KG1 (cell line): ENCODE results near the gene TNRC6C.
"Not testable (repeated sequence)": the region's sequence is repeated elsewhere in the genome, so short reads cannot be mapped to it uniquely, and the experiment has no call there.

ENCODE experiments used
- DNase-seq: peaks from one replicate; lab custom pipeline; 2025; lab: John Stamatoyannopoulos, UW

Gene TNRC6C

DNA sequence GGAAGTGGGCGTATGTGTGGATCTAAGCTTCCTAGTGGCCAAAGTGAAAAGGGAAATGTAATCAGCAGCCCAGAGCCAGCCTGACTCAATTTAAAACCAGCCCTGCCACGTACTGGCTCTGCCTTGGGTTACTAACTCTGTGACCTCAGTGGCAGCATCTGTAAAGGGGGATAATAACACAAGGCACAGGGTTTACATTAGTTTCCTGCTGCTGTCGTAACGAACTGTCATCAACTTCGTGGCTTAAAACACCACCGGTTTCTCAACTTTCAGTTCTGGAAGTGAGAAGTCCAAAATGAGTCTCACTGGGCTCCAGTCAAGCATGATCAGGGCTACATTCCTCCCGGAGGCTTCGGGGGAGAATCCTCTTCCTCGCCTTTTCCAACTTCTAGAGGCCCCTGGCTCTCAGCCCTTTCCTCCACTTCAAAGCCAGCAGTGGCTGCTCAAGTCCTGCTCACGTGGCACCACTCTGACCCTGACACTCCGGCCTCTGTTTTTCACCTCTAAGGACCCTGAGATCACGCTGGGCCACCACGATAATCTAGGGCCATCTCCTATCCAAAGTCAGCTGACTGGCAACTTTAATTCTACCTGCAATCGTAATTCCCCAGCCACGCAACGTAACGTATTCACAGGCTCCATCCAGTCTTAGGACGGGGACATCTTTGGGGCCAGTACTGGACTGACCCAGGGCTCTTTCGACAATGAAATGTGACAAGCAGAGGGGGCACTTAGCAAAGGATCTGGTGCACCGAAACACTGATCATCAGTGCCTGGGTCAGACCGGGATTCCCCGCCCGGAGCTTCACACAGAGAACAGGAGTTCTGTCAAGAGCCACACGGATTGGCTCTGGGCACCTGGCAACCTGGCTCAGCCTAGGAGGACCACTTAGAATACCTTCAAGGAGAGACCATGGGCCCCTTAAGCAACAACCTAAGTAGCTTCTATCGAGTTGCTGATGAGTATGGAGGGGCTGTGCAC is 155.6 kb downstream of the TNRC6C start:
- DNase-seq = no peak

DNA sequence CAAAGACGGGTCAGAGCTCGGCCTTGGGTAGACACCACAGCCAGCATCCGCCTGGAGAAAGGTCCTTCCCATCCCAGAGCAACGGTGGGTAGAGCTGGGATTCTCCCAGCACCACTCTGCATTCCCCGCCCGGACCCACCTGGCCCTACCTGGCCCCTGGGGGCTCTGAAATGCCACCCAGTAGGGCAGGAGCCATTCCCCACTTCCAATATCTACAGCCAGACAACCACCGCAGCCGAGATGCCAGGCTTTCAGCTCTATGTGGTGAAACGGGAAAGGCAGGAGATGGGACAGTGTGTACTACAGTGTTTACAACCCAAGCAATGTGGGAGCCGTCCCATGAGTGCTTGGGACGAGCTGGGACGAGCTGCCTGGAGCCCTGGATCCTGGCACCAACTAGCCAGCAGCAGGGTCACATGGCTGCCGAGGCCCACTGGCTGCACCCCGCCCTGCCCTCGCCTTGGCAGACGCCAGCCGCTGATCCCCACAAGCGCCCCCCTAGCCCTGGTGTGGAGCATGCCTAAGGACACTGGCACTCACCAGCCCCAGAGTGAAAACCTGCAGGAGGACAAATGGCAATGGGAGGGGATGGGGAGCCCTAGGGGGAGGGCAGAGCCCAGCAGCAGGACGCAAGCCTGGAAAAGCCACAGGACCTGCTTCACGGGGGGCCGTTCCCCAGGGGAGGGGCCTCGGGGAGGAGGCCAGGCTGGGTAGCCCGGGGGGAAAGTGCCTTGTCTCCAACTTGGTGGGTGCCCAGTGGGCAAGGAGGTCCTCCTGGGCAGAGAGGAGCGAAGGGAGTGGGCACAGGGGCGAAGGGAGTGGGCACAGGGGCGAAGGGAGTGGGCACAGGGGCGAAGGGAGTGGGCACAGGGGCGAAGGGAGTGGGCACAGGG is 156.6 kb downstream of the TNRC6C start:
- no peak for DNase-seq

DNA sequence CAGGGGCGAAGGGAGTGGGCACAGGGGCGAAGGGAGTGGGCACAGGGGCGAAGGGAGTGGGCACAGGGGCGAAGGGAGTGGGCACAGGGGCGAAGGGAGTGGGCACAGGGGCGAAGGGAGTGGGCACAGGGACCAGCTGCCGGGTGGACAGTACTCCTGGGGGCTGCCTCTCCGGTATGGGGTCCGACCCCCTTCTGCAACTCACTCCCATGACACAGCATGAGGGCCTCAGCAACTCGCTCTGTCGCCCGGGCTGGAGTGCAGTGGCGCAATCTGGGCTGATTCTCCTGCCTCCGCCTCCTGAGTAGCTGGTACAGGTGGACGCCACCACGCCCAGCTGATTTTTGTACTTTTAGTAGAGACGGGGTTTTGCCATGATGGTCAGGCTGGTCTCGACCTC is 157.3 kb downstream of the TNRC6C start:
- DNase-seq = not testable (repeated sequence)

DNA sequence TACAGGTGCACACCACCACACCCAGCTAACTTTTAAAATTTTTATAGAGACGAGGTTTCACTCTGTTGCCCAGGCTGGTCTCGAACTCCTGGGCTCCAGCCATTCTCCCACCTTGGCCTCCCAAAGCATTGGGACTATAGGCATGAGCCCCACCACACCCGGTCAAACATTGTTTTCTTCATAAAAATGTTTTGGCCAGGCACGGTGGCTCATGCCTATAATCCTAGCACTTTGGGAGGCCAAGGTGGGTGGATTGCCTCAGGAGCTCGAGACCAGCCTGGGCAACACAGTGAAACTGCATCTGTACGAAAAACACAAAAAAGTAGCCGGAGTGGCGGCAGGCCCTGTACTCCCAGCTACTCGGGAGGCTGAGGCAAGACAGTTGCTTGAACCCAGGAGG is 157.9 kb downstream of the TNRC6C start:
- no peak for DNase-seq

DNA sequence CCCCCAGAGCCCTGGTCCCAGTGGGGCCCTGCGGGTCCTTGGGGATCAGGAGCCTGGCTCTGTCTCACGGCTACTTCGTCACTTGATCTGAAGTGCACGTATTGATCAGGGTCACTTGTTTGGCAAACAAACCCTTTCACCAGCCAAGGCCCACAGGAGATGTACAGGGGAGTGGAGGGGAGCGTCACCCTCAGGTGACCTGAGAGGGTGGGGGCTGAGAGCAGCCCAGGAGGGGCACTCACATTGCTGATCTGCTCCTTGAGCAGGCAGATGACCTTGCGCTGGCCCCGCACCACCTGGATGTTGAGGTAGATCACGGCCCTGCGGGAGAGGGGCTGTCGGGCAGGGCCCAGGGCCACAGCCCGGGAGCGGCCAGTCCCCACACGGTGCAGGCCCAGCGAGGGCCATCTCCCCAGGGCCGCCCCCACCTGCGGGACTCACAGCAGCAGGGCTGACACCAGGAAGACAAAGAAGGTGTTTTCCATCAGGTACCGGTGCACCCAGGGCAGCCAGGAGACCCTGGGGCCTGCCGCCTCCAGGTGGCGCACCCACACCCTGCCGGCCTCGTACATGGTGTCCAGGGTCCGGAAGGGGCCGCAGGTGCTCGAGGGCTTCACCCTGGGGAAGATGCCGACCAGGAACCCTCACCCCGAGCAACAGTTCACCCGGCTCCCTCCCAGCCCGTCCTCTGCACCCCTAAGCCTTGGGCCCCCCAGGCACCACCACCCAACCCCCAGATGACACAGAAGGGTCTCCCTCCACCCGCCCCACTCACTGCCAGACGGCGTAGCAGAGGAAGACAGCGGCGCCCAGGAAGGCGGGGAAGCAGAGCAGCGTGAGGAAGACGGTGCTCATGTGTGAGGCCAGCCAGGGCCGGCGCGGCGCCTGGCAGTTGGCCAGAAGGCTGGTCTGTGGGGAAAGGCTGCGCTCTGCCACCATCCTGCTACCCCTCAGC is 158.8 kb downstream of the TNRC6C start:
- DNase-seq = no peak

DNA sequence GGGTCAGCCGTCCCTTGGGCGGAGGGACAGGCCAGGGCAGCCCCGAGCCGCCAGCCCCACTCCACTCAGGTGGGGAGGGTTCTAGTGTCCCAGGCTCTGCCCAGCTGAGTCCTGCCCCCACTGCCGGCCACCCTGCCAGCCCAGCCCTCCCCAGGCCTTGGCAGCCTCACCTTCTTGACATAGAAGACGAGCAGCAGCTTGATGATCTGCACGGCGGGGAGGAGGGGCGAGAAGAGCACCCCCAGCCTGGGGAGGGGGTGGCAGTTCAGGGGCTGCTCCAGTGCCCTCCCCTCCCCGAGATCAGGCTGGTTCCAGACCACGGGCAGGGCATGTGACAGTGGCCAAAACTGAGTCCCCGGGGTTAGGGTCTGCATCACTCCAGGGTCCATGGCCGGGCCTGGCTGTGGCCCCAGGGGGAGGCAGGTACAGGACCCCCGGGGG is 160.3 kb downstream of the TNRC6C start:
- no peak for DNase-seq

DNA sequence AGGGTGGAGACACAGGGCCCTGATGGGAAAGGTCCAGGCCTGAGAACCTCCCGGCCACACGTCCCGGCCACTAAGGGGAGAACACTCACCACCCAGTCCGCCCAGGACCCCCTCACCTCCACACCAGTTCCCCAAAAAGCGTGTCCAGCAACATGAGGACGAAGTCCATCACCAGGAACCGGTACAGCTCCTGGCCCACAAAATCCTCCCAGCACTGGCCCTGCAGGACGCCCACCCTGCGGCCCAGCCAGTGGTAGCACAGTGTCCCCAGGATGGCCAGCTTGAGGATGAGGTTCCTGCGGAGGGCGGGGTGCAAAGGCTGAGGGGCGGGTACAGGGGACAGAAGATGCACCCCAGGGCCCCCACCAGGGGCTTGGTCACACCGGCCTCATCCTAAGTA is 162.0 kb downstream of the TNRC6C start:
- DNase-seq = no peak

DNA sequence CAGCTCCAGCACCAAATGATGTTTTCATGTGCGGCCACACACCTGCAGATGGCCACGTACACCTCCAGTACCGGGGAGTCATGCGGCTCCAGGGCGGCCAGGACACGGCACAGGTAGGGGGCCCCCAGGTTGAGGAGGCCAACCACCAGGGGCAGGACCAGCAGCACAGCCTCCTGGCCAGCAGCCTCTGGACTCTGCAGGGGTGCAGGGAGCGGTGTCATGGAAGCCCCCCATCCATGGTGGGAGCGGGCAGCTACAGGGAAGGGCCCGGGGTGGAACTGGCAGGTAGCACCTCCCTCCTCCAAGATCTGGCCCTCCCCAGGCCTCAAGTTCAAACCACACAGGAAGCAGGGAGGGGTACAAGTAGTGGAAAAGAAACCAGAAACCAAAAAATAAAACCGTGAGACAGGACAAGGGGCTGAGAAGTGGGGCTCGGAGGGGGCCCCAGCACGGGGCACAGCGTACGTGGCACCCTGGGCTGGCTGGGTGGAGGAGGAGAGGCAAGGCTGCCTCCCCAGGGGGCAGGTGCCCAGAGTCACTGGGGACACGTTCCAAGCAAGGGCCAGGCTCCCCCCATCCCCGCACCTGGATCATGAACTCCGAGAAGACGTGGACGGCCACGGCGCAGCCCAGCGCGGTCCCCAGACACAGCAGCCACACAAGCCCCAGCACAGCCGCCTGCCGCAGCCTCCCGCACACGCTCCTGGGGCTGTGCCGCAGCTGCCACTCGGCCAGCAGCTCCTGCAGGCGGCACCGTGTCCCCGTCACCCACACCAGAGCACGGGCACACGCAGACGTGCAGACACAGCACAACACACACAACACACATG is 162.7 kb downstream of the TNRC6C start:
- DNase-seq = no peak

DNA sequence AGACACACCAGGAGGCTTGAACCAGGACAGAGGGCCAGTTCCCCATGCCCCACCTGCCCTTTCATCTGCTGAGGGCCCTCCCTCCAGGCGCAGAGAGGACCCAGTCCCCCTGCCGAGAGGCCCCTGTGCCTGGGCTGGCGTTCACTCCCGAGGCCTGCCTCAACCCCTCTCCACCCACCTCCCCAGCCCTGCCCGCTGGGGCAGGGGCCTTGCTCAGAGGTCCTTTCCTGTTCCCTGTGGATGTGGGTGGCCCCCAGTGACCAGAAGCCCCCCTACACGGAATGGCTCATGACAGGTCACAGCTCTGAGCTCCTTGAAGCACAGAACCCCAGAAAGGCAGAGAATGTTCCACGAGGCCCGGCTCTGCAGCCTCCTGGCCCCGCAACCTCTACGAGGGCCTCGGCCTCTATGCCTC is 163.3 kb downstream of the TNRC6C start:
- no peak for DNase-seq

DNA sequence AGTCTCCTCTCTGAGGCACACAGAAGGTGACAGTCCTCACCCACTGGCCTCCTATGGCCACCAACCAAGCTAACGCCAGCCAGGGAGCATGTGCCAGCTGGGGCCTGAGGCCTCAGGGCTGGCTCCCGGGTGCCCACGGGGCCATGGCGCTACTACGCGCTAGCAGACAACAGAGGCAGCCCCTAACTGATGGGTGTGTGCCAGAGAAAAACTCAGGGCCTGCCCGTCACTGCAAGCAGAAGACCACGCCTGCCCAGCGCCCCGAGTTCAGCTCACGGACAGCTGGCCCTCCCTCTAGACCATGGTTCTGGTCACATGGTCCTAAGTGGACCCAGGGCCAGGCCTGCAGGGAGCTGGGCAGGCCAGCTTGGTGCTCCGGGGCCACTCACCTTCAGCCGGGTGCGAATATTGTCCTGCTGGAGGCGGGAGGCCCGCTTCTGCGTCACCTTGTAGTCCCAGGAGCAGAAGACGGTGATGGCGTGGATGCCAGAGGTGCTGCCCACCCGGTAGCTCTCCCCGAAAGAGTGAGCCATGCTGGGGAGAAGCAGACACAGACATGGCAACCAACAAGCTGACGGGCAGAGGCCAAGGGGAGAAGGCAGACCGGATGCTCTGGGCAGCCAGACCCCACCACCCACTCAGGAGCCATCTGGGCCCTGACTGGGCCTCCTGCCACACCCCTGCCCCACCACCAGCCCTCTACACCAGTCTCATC is 163.9 kb downstream of the TNRC6C start:
- no peak for DNase-seq

DNA sequence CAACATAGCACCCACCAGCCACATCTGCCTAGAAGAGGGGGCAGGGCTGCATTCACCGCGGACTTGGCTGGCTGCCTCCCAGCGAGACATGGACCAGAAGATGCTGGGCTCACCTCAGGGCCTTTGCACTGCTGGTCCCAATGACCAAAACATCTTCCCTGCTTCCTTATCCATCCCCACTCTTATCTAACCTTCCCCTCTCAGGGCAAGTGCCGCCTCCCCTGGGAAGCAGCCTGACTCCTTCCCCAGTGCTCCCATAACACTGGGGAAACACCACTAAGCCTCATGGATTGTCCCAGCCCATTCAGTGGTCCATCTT is 164.4 kb downstream of the TNRC6C start:
- DNase-seq = no peak

DNA sequence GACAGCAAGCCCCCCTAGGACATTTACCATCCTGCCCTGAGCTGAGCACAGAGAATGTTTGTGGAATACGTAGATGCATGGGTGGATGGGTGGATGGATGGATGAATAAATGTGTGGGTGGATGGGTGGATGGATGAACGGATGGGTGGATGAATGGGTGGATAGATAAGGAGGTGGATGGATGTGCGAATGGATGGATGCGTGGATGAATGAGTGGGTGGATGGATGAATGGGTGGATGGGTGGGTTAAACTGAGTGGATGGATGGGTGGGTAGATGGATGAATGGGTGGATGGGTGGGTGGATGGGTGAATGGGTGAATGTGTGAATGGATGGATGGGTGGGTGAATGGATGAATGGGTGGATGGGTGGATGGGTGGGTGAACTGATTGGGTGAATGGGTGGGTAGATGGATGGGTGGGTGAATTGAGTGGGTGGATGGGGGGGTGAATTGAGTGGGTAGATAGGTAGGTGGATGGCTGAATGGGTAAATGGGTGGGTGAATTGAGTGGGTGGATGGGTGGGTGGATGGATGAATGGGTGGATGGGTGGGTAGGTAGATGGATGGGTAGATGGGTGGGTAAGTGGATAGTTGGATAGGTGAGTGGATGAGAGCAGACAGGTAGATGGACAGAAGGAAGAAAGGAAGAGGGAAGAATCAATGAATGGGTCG is 164.9 kb downstream of the TNRC6C start:
- DNase-seq = no peak

DNA sequence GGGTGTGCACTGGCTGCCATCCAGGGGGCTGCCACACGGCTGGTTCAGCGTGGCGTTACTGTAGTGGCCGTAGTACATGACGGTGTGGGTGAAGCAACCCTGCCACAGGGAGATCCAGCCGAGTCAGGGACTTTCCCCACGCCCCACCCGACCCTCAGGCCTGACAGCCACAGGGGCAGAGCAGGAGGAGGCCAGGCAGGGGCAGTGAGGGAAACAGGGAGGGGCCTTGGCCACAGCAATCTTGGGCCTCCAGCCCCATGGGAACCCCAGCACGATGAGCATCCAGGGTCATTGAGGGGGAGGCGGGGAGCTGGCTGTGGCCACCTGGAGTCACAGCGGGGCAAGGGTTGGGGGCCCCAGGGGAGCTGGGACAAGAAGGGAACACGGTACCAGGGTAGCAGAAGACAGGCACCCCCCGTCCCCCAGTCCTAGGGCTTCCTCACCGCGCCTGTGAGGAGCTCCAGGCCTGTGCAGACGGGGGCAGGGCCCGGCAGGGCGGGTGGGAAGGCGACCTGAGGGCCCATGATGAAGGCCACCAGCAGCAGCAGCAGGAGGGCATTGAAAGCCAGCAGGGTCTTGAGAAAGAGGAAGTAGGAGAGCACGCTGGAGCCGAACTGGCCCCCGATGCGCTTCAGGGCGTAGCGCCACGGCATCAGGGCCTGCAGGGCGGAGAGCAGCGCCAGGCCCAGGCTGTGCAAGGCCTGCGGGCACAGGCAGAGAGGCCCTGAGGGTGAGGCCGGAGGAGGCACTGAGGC is 165.8 kb downstream of the TNRC6C start:
- no peak for DNase-seq

DNA sequence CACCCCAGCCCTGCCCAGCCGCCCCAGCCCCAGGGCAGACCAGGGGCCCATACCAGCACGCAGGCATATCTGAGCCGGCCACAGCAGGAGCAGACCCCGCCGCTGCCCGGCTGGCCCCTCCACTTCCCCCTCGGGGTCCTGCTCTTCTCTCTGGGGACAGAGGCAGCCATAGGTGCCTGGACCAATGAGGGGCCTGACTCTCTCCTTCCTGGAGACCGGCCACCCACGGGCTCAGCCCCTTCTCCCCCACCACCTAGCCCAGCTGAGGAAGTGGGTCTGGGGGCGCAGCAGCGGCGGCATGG is 166.3 kb downstream of the TNRC6C start:
- no peak for DNase-seq

DNA sequence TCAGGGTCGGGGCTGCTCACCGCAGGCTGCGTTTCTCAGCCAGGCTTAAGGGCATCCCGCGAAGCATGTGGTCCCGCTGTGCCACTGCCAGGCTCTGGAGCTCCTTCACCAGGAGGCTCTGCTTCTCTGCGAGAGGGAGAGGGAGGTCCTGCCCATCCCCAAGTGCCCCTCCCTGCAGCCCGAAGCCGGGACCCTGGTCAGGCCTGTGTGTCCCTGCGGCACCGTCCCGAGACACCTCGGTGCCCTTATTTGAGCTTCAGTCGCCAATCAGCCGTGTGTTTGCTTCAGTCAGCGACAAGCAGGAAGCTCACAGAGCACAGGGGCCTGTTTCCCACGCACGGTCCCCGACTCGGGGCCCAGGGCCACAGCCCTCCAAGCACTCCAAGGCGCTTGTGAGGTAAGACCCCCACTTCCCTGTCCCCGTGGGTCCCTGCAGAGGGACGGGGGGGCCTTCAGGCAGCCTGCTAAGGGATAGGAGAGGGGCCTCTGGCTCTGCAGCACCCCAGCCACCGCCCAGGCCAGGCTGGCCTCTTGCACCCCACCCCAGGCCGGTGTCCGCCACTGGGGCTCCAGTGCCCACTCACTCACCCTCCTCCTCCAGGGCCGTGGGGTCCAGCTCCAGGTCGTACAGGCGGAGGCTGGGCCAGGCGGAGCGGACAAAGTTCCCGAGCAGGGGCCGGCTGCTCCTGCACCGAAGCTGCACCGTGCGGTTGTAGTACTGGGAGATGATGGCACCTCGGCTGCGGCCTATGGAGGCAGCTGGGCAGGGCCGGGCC is 166.8 kb downstream of the TNRC6C start:
- DNase-seq = no peak

DNA sequence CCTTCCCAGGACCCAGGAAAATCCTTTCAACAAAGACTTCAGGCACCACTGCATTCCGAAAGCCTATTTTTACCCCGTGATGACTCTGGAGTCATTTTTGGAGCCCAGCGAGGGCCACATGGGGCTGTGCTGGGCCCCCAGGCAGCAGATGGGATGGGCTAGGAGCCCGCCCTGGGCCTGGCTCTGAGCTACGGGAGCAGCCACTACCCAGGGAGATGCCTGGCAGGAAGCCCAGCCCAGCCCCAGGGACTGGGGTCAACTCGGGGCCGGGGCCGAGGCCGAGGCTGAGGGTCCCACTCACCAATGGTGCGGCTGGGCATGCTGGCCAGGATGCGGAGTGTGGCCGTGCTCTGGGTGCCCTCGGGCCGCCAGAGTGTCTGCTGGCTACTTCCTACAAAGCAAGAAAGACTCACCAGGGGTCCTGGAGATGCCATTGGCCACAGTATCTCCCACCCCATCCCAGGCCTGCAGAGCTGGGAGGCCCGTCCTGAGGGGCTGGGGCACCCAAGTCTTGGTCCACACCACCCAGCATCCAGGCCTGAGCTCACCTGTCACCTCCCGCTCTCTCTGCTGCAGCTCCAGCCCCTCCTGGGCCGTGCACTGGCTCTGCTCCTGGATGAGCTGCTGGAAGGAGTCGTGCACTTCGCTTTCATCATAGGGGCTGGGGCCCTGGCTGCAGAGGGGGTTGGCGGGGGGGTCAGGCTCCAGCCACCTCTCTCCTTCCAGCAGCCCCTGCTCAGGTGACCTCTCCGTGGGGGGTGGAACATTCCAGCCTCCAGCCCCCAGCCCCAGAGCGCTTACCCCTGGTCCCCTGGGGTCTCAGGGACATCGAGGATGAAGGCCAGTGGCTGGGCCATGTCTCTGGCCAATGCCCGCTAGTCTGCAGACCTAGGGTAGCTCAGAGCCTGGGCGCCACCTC is 167.7 kb downstream of the TNRC6C start:
- no peak for DNase-seq

DNA sequence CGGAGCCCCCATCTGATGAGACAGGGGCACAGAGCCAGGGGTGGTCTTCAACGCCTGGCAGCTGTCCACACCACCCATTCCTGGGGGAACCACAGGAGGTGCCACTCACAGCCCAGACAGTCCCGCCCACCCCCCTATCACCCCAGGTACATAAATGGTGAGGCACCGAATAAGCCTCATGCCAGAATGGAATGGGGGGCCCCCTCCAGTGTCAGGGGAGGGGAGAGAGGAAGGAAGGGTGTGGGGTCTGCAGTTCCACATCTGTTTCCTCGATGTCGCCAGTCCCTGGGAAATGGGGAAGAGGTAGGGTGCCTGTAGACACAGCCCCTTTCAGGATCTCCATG is 168.4 kb downstream of the TNRC6C start:
- no peak for DNase-seq
